DOHH2 (cell line): Measurements from ENCODE around the gene NETO2.

Source experiments
- H3F3A ChIP-seq: fragments of 200-600 bp; sonication (generic), shearing (Covaris generic); 2 replicates; pipeline ENCODE4 v1.6.0; 2016; ENCODE audit warnings: antibody characterized with exemption, mild to moderate bottlenecking; ENCODE audit not compliant: control insufficient read depth, insufficient read depth
- H3K27ac ChIP-seq: fragments of 200-600 bp; sonication (generic); 2 replicates; pipeline ENCODE4 v1.5.1; 2014; ENCODE audit warnings: low read depth, mild to moderate bottlenecking, low read length, moderate library complexity
- H3K27me3 ChIP-seq: fragments of 200-600 bp; sonication (generic); 2 replicates; pipeline ENCODE4 v1.6.1; 2014; ENCODE audit warnings: mild to moderate bottlenecking, low read length, mixed read lengths; ENCODE audit not compliant: control insufficient read depth
- H3K36me3 ChIP-seq: fragments of 200-600 bp; sonication (generic); 2 replicates; pipeline ENCODE4 v1.6.1; 2014; ENCODE audit warnings: mild to moderate bottlenecking, low read length, moderate library complexity, mixed read lengths; ENCODE audit not compliant: control insufficient read depth
- H3K4me1 ChIP-seq: fragments of 200-600 bp; sonication (generic); 2 replicates; pipeline ENCODE4 v1.6.1; 2014; ENCODE audit warnings: mild to moderate bottlenecking, low read length, mixed read lengths; ENCODE audit not compliant: control insufficient read depth
- H3K4me2 ChIP-seq: fragments of 200-600 bp; sonication (generic); 2 replicates; pipeline ENCODE4 v1.6.0; 2014; ENCODE audit warnings: mild to moderate bottlenecking, low read length, moderate library complexity
- H3K4me3 ChIP-seq: fragments of 200-600 bp; sonication (generic); 2 replicates; pipeline ENCODE4 v1.5.1; 2014; ENCODE audit warnings: mild to moderate bottlenecking, low read length, mixed read lengths
- H3K79me2 ChIP-seq: fragments of 200-600 bp; sonication (generic); 2 replicates; pipeline ENCODE4 v1.6.1; 2014; ENCODE audit warnings: mild to moderate bottlenecking, low read length, mixed read lengths; ENCODE audit not compliant: control insufficient read depth
- H3K9me2 ChIP-seq: fragments of 200-600 bp; sonication (generic); replicated peaks from 2 replicates; pipeline ENCODE4 v1.6.1; 2014; ENCODE audit warnings: mild to moderate bottlenecking, low read length, mixed read lengths; ENCODE audit not compliant: control insufficient read depth
- H3K9me3 ChIP-seq: fragments of 200-600 bp; sonication (generic); 2 replicates; pipeline ENCODE4 v1.6.1; 2014; ENCODE audit warnings: antibody characterized with exemption, low read length, mixed read lengths; ENCODE audit not compliant: control insufficient read depth, insufficient read depth
- H4K20me1 ChIP-seq: fragments of 200-600 bp; sonication (generic); 2 replicates; pipeline ENCODE4 v1.6.0; 2014; ENCODE audit warnings: low read depth, mild to moderate bottlenecking, antibody characterized with exemption, low read length, moderate library complexity; ENCODE audit not compliant: control insufficient read depth, insufficient read depth
- CTCF ChIP-seq: fragments of 200-600 bp; sonication (generic); IDR thresholded peaks from one replicate; pipeline ENCODE4 v1.5.1; 2014; ENCODE audit warnings: antibody characterized with exemption, mild to moderate bottlenecking, low read depth, low read length; ENCODE audit not compliant: poor library complexity, severe bottlenecking
- EZH2phosphoT487 ChIP-seq: fragments of 200-600 bp; sonication (generic); IDR thresholded peaks from 2 replicates; pipeline ENCODE4 v1.6.1; 2017; ENCODE audit warnings: borderline replicate concordance, mild to moderate bottlenecking, antibody characterized with exemption, low read length, moderate library complexity, mixed read lengths

Gene NETO2

GRCh38 chr16:47150067-47150466, 6.3 kb upstream of the NETO2 start:
- no peaks in the 10 kb centered on the region for H3F3A ChIP-seq
- H3K9me3 ChIP-seq, result no peaks in the 10 kb centered on the region
- no peak for TF ChIP-seq EZH2phosphoT487
- H3K4me3 ChIP-seq, result no peak overlapping the region
- no peak overlapping the region for H3K4me2 ChIP-seq
- H4K20me1 ChIP-seq, result no peaks in the 10 kb centered on the region
- H3K9me2 ChIP-seq, result no peaks in the 10 kb centered on the region
- H3K27ac ChIP-seq, result no peak overlapping the region
- H3K79me2 ChIP-seq, result no peaks in the 10 kb centered on the region
- no peaks in the 10 kb centered on the region for H3K4me1 ChIP-seq
- H3K27me3 ChIP-seq, result peaks cover under 1% of the 10 kb centered on the region; the same call in 1 of the 2 replicates
- H3K36me3 ChIP-seq, result peaks cover 11% of the 10 kb centered on the region

- Histone ChIP-seq H3K4me1 (peaks cover 13% of the 10 kb centered on the region), H3K9me2 (no peaks in the 10 kb centered on the region), H3K27ac (no peak overlapping the region), H3K27me3 (peaks cover 11% of the 10 kb centered on the region), H4K20me1 (0 out of 2 replicates have a peak, but pooled peaks cover 2% of the 10 kb centered on the region), H3K9me3 (no peaks in the 10 kb centered on the region), H3K36me3 (no peaks in the 10 kb centered on the region), H3K4me2 (peak overlapping the region; percentile 53), H3K79me2 (peaks cover 37% of the 10 kb centered on the region), H3K4me3 (peak overlapping the region; percentile 56), H3F3A (peaks cover 6% of the 10 kb centered on the region; the same call in 1 of the 2 replicates)
- TF ChIP-seq EZH2phosphoT487 (no peak), CTCF (no peak)
Measured at GRCh38 chr16:47144559-47144877, 773 bp upstream of the NETO2 start.

- no peaks in the 10 kb centered on the region for H3K36me3 ChIP-seq
- no peaks in the 10 kb centered on the region for H3K9me3 ChIP-seq
- no peaks in the 10 kb centered on the region for H3K9me2 ChIP-seq
- H3K4me1 ChIP-seq, result peaks cover 19% of the 10 kb centered on the region
- H3K4me3 ChIP-seq, result peak overlapping the region; percentile 72
- peak overlapping the region; percentile 78 for H3K4me2 ChIP-seq
- no peak overlapping the region for H3K27ac ChIP-seq
- TF ChIP-seq EZH2phosphoT487 (no peak), CTCF (peak; percentile 70)
- H3K27me3 ChIP-seq, result peaks cover 11% of the 10 kb centered on the region
- peaks cover 51% of the 10 kb centered on the region for H3K79me2 ChIP-seq
- peaks cover 6% of the 10 kb centered on the region; the same call in 1 of the 2 replicates for H3F3A ChIP-seq
- 0 out of 2 replicates have a peak, but pooled peaks cover 2% of the 10 kb centered on the region for H4K20me1 ChIP-seq
Measured at GRCh38 chr16:47142821-47143676, 696 bp downstream of the NETO2 start.

GRCh38 chr16:47142486-47142820, 1.3 kb downstream of the NETO2 start:
- no peaks in the 10 kb centered on the region for H3K9me3 ChIP-seq
- 0 out of 2 replicates have a peak, but pooled peaks cover 2% of the 10 kb centered on the region for H4K20me1 ChIP-seq
- H3K27me3 ChIP-seq, result peaks cover 11% of the 10 kb centered on the region
- peaks cover 6% of the 10 kb centered on the region; the same call in 1 of the 2 replicates for H3F3A ChIP-seq
- peak overlapping the region; percentile 78 for H3K4me2 ChIP-seq
- no peaks in the 10 kb centered on the region for H3K9me2 ChIP-seq
- peaks cover 19% of the 10 kb centered on the region for H3K4me1 ChIP-seq
- no peak overlapping the region; the same call in 1 of the 2 replicates for H3K27ac ChIP-seq
- peak overlapping the region; percentile 72 for H3K4me3 ChIP-seq
- H3K79me2 ChIP-seq, result peaks cover 57% of the 10 kb centered on the region
- TF ChIP-seq EZH2phosphoT487 (no peak), CTCF (no peak)
- H3K36me3 ChIP-seq, result no peaks in the 10 kb centered on the region
